PC-3 (cell line): Measurements from ENCODE around the gene ZNF684. TPM values are rescaled to one million over a fixed set of nuclear protein-coding genes. Genes with fewer than 3 reads are reported as not detected.

ENCODE experiments used
- ATAC-seq: fragments of 200-7000 bp; cut with Tn5 transposase; 2 replicates; pipeline ENCODE4 v1.9.1; 2020; ENCODE audit warnings: mild to moderate bottlenecking, moderate library complexity
- BruUV-seq: library from RNA; stranded (reverse); fragments of 400-500 nt; replicated peaks from 2 replicates; lab custom pipeline; 2021; lab: Mats Ljungman, UMichigan
- CTCF ChIA-PET: fragments of 300-600 bp; sonication (Branson Sonifier 250); formaldehyde crosslinking; loops from one replicate; lab custom pipeline; 2022; ENCODE audit warnings: antibody characterized with exemption; lab: Charles Lee
- POLR2A ChIA-PET: fragments of 300-600 bp; sonication (Branson Sonifier 250); formaldehyde crosslinking; loops from one replicate; lab custom pipeline; 2022; ENCODE audit warnings: antibody characterized with exemption; ENCODE audit not compliant: unreplicated experiment; lab: Charles Lee
- DNase-seq: peaks from one replicate; pipeline ENCODE4 v3.0.0-alpha.2; 2015
- H2AFZ ChIP-seq: fragments of 300-600 bp; sonication (generic); 2 replicates; pipeline ENCODE4 v1.6.0; 2016; ENCODE audit warnings: antibody characterized with exemption, low read length
- H3F3A ChIP-seq: fragments of 300-600 bp; sonication (generic); one replicate; pipeline ENCODE4 v1.6.0; 2017; ENCODE audit warnings: antibody characterized with exemption, low read length, control low read depth, mild to moderate bottlenecking; ENCODE audit not compliant: unreplicated experiment
- H3K27ac ChIP-seq: fragments of 300-600 bp; sonication (generic); 2 replicates; pipeline ENCODE4 v1.5.1; 2016; ENCODE audit warnings: mild to moderate bottlenecking, low read length
- H3K27me3 ChIP-seq: fragments of 300-600 bp; sonication (generic); 2 replicates; pipeline ENCODE4 v1.6.1; 2016; ENCODE audit warnings: low read length, mixed read lengths
- H3K36me3 ChIP-seq: fragments of 300-600 bp; sonication (generic); 2 replicates; pipeline ENCODE4 v1.6.1; 2016; ENCODE audit warnings: low read depth, mixed run types, low read length, mixed read lengths
- H3K4me1 ChIP-seq: fragments of 300-600 bp; sonication (generic); 2 replicates; pipeline ENCODE4 v1.5.1; 2016; ENCODE audit warnings: low read length; ENCODE audit not compliant: insufficient read depth
- H3K4me2 ChIP-seq: fragments of 300-600 bp; sonication (generic); 2 replicates; pipeline ENCODE4 v1.6.0; 2016; ENCODE audit warnings: low read length
- H3K4me3 ChIP-seq: fragments of 300-600 bp; sonication (generic); 2 replicates; pipeline ENCODE4 v1.5.1; 2016; ENCODE audit warnings: mild to moderate bottlenecking, low read length, mixed read lengths
- H3K79me2 ChIP-seq: fragments of 300-600 bp; sonication (generic); 2 replicates; pipeline ENCODE4 v1.6.1; 2017; ENCODE audit warnings: low read length, mixed read lengths
- H3K9ac ChIP-seq: fragments of 300-600 bp; sonication (generic); 2 replicates; pipeline ENCODE4 v1.6.0; 2016; ENCODE audit warnings: mild to moderate bottlenecking, low read length
- H3K9me2 ChIP-seq: fragments of 300-600 bp; sonication (generic); replicated peaks from 2 replicates; pipeline ENCODE4 v1.6.1; 2016; ENCODE audit warnings: mixed run types, low read length, mixed read lengths
- H3K9me3 ChIP-seq: fragments of 300-600 bp; sonication (generic); 2 replicates; pipeline ENCODE4 v1.6.1; 2016; ENCODE audit warnings: low read length, mixed read lengths
- H4K20me1 ChIP-seq: fragments of 300-600 bp; sonication (generic); 2 replicates; pipeline ENCODE4 v1.6.1; 2016; ENCODE audit warnings: low read length, mixed read lengths
- EZH2 ChIP-seq: fragments of 300-600 bp; sonication (generic); IDR thresholded peaks from one replicate; pipeline ENCODE4 v1.6.1; 2017; ENCODE audit warnings: antibody characterized with exemption, mild to moderate bottlenecking, low read length; ENCODE audit not compliant: unreplicated experiment
- EZH2phosphoT487 ChIP-seq: fragments of 300-600 bp; sonication (generic); IDR thresholded peaks from 2 replicates; pipeline ENCODE4 v1.6.1; 2018; ENCODE audit warnings: mild to moderate bottlenecking, antibody characterized with exemption, low read length, borderline replicate concordance
- intact Hi-C: fragments of 100-400 bp; cut with micrococcal nuclease; formaldehyde crosslinking; loops from 2 replicates; pipeline ENCODE4 v1.9.0; 2023
- total RNA-seq: library from RNA; depleted of rRNA; stranded (reverse); fragments of >200 nt; gene quantifications from 2 replicates; pipeline ENCODE4 v1.2.3, GENCODE V29; 2014
- TF ChIP-seq, protein P1 (sequence below): fragments of 300-600 bp; sonication (generic); conservative IDR thresholded peaks from 2 replicates; pipeline ENCODE4 v1.5.1; 2017; ENCODE audit warnings: antibody characterized with exemption, low read depth, mild to moderate bottlenecking, low read length

The ZNF684 gene
- total RNA-seq, 1 experiment from 2014 or later = 6.0 TPM

GRCh38 chr1:40519517-40519916, 11.9 kb upstream of the ZNF684 start:
- Histone ChIP-seq H3K79me2 (no peaks in the 10 kb centered on the region), H3K4me1 (no peaks in the 10 kb centered on the region), H3F3A (no peaks in the 10 kb centered on the region), H2AFZ (no peak overlapping the region), H3K27me3 (no peaks in the 10 kb centered on the region), H3K9me2 (no peaks in the 10 kb centered on the region), H3K9ac (no peak overlapping the region), H3K36me3 (no peaks in the 10 kb centered on the region; the same call in 1 of the 2 replicates), H3K4me3 (no peak overlapping the region), H3K4me2 (no peak overlapping the region), H3K9me3 (0 out of 2 replicates have a peak, but pooled peaks cover 9% of the 10 kb centered on the region), H4K20me1 (no peaks in the 10 kb centered on the region), H3K27ac (no peak overlapping the region)
- POLR2A ChIA-PET = no interaction called here
- intact Hi-C loops = no loop called here
- ATAC-seq (no peak), DNase-seq (no peak)
- CTCF ChIA-PET = no interaction called here
- no TSS peak for BruUV-seq
- TF ChIP-seq, protein P1, sequence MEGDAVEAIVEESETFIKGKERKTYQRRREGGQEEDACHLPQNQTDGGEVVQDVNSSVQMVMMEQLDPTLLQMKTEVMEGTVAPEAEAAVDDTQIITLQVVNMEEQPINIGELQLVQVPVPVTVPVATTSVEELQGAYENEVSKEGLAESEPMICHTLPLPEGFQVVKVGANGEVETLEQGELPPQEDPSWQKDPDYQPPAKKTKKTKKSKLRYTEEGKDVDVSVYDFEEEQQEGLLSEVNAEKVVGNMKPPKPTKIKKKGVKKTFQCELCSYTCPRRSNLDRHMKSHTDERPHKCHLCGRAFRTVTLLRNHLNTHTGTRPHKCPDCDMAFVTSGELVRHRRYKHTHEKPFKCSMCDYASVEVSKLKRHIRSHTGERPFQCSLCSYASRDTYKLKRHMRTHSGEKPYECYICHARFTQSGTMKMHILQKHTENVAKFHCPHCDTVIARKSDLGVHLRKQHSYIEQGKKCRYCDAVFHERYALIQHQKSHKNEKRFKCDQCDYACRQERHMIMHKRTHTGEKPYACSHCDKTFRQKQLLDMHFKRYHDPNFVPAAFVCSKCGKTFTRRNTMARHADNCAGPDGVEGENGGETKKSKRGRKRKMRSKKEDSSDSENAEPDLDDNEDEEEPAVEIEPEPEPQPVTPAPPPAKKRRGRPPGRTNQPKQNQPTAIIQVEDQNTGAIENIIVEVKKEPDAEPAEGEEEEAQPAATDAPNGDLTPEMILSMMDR = no peak
- TF ChIP-seq EZH2 = no peak
- no peak for TF ChIP-seq EZH2phosphoT487

GRCh38 chr1:40530735-40531380, 579 bp upstream of the ZNF684 start:
- Histone ChIP-seq H3K9me2 (no peaks in the 10 kb centered on the region), H2AFZ (peak overlapping the region; percentile 95), H4K20me1 (no peaks in the 10 kb centered on the region), H3F3A (no peaks in the 10 kb centered on the region), H3K4me1 (peaks cover 12% of the 10 kb centered on the region; the same call in 1 of the 2 replicates), H3K36me3 (no peaks in the 10 kb centered on the region; the same call in 1 of the 2 replicates), H3K27ac (peak overlapping the region; percentile 62), H3K9me3 (no peaks in the 10 kb centered on the region; the same call in 1 of the 2 replicates), H3K79me2 (peaks cover 11% of the 10 kb centered on the region; the same call in 1 of the 2 replicates), H3K27me3 (no peaks in the 10 kb centered on the region), H3K9ac (peak overlapping the region; percentile 68), H3K4me2 (peak overlapping the region; percentile 87), H3K4me3 (peak overlapping the region; percentile 69)
- no peak; the same call in 1 of the 2 replicates for ATAC-seq
- ChIA-PET CTCF (interaction anchor here (0.7 kb wide), 1 partner anchor 80 kb away, joined by 3 read pairs; no protein-coding TSS in a partner anchor), POLR2A (interaction anchor here (0.7 to 1.0 kb wide), 3 partner anchors 12 to 157 kb away, joined by 3 to 4 read pairs (median 3); partner anchors contain the start of gene EXO5)
- TF ChIP-seq, protein P1 = no peak
- no peak for TF ChIP-seq EZH2
- TF ChIP-seq EZH2phosphoT487 = no peak
- intact Hi-C loops = loop anchor here (5.0 kb wide), 1 partner anchor 136 kb away; the partner anchor contains the start of gene RIMS3
- DNase-seq = no peak
- TSS peak; percentile 97 for BruUV-seq

GRCh38 chr1:40532062-40532389, 589 bp downstream of the ZNF684 start:
- no peaks in the 10 kb centered on the region for H3F3A ChIP-seq
- no peaks in the 10 kb centered on the region for H4K20me1 ChIP-seq
- H3K4me2 ChIP-seq = peak overlapping the region; percentile 87
- ATAC-seq = no peak
- no TSS peak for BruUV-seq
- H3K4me3 ChIP-seq = peak overlapping the region; percentile 69
- H3K36me3 ChIP-seq = no peaks in the 10 kb centered on the region; the same call in 1 of the 2 replicates
- TF ChIP-seq EZH2phosphoT487 (no peak), EZH2 (no peak)
- TF ChIP-seq, protein P1 = no peak
- peak overlapping the region; percentile 95 for H2AFZ ChIP-seq
- peak overlapping the region; percentile 68 for H3K9ac ChIP-seq
- DNase-seq = no peak
- H3K79me2 ChIP-seq = peaks cover 11% of the 10 kb centered on the region; the same call in 1 of the 2 replicates
- peaks cover 12% of the 10 kb centered on the region; the same call in 1 of the 2 replicates for H3K4me1 ChIP-seq
- H3K27me3 ChIP-seq = no peaks in the 10 kb centered on the region
- intact Hi-C loops = loop anchor here (5.0 kb wide), 1 partner anchor 135 kb away; the partner anchor contains the start of gene RIMS3
- H3K9me3 ChIP-seq = no peaks in the 10 kb centered on the region
- ChIA-PET CTCF (no interaction called here), POLR2A (no interaction called here)
- no peak overlapping the region for H3K27ac ChIP-seq
- H3K9me2 ChIP-seq = no peaks in the 10 kb centered on the region
